IPS DF 4.7 (cell line): ENCODE results near the gene MEF2A.

Experiments
- DNase-seq: peaks from one replicate; pipeline ENCODE4 v3.0.0-alpha.2; 2013; ENCODE audit warnings: low spot score; ENCODE audit errors: extremely low read depth

Gene MEF2A

GRCh38 chr15:99605490-99605931 lies 39.7 kb downstream of the MEF2A start:
- DNase-seq, result no peak

DNA sequence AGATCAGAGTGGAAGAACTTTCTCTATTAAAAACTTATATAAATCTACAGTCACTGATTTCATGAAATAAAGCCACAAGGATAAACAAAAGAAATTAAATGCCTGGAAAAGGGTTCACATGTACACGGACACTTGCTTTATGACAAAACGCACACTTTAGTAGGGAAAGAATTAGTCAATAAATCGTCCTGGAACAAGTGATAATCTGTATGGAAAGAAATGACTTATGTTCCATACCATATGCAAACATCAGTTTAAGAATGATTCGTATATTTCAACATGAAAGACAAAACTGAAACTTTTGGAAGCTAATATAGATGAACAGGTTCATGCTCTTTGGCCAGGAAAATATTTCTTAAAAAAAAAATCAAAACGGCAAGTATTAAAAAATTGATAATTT lies 40.2 kb downstream of the MEF2A start:
- DNase-seq, result no peak

DNA sequence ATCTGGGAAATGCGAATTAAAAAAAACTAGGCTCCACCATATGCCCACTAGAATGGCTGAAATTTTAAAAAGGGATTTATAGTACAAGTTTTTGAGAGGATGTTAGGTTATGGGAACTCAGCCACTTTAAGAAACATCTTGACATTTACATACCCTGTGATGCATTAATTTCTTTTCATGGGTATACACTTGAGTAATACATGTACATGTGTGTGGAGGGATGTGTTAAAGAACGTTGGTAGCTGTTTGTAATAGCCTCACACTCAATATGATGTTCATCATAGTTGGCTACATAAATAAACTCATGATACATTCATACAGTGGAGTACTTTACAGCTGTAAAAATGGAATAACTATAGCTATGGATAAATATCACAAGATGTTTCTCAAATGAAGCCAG lies 40.9 kb downstream of the MEF2A start:
- no peak for DNase-seq

- no peak for DNase-seq
These were observed 47.7 kb downstream of the MEF2A start for GRCh38 chr15:99613481-99613880.

- no peak for DNase-seq
These were observed 48.3 kb downstream of the MEF2A start for GRCh38 chr15:99613887-99614647.

DNA sequence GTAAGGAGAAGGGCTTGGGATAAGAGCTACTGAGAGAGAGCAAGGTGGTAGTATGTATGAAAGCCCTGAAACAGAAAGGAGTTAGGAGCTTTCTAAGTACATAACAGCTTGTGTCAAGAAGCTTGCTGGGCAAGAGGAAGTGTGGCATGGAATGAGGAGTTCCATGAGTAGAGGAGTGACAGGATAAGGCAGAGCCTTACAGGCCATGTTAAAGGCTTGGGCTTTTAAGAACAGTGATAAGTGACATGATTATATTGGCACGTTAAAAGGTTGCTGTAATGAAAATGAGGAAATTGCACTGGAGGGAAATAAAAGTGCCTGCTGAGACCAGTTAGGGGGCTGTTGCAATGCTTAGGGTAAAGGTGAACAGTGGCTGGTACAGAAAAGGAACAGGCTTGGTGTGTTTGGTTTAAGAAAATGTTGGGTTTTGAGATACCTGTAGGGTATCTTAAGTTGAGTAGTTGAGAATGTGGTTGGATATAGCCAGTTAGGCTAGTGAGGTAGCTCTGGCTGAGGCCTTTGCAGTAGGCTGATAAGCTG lies 49.0 kb downstream of the MEF2A start:
- no peak for DNase-seq

- DNase-seq, result no peak
These were observed 49.7 kb downstream of the MEF2A start for GRCh38 chr15:99615460-99615859.

DNA sequence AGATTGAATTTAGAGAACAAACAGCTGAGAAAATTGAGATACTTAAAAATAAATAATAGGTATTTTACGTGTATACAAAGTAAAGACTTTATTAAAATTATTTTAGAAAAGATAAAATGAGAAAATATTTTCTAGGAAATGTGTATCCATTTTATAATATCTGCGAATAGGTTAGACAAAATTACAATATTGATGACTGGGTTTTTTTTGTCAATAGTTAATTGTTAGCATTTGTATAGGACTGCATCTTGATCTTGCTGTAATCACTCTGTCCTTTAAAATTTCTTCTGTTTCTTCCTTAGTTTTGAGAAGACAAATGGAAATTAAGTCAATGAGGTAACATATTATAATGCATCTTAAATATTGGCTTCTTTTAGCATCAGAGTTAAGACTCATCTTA lies 50.3 kb downstream of the MEF2A start:
- DNase-seq, result no peak

- no peak for DNase-seq
These were observed 51.1 kb downstream of the MEF2A start for GRCh38 chr15:99616773-99617342.

- no peak for DNase-seq
These were observed 53.2 kb downstream of the MEF2A start for GRCh38 chr15:99618941-99619411.

- DNase-seq, result no peak
These were observed 53.9 kb downstream of the MEF2A start for GRCh38 chr15:99619712-99620111.

GRCh38 chr15:99620178-99620577 lies 54.4 kb downstream of the MEF2A start:
- no peak for DNase-seq

GRCh38 chr15:99621767-99622166 lies 56.0 kb downstream of the MEF2A start:
- no peak for DNase-seq

DNA sequence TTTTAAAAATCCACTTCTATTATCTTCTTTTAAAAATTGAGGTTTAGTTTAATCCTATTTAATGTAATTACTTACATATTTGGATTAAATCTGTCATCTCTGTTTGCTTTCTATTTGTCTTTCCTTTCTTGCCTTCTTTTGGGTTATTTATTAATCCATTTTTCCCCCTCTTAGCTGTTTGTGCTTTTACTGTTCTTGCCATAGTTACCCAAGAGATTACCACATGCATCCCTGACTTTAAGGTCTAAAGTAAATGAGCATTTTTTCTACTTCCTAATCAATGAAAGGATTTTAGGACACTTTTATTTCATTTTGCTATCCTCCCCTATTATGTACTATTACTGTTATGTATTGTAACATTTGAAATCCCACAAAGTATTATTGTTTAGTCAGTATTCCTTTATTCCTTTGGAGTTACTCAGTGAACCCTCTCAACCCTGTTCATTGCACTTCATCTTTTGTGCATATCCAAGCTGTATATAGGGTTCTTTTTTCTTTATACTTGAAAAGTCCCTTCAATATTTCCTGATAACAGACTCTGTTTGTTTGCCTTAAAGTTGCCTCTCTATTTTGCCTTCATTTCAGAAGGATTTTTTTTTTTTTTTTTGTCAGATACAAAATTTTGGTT lies 62.7 kb downstream of the MEF2A start:
- no peak for DNase-seq

- no peak for DNase-seq
These were observed 64.9 kb downstream of the MEF2A start for GRCh38 chr15:99630607-99631131.

DNA sequence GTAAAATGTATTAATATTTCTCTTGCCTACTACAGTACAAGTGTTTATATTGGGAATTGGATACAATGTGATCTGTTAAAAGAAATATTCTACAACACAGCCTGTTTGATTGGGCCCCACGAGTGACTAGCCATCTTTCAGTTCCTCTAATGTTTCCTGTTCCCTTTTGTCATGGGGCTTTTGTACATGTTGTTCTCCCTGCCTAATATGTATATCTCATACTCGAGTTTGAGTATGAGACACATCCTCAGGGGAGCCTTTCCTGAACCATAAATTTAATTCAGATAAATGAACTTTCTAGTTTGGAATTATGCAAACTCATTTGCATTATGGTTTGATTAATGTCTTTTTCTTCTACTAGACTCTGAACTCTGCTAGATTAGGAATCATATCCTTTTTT lies 65.5 kb downstream of the MEF2A start:
- DNase-seq, result no peak

- no peak for DNase-seq
These were observed 66.7 kb downstream of the MEF2A start for GRCh38 chr15:99632521-99632920.

DNA sequence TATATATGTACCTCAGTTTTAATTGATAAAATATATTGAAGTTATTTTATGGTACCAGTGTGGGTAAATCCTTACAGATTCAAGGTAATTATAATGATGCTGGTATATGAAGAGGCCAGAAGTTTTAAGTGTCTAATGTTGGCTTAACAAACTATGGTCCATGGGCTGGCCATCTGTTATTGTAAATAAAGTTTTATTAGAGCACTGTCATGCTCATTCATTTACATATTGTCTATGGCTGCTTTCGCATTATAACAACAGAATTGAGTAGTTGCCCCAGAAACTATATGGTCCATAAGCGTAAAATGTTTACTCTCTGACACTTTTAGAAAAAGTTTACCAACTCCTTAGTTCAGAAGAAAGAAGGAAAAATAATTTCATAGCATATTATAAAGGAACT lies 67.9 kb downstream of the MEF2A start:
- no peak for DNase-seq

- no peak for DNase-seq
These were observed 68.8 kb downstream of the MEF2A start for GRCh38 chr15:99634576-99634975.

GRCh38 chr15:99635145-99635544 lies 69.4 kb downstream of the MEF2A start:
- DNase-seq, result no peak

GRCh38 chr15:99635794-99636193 lies 70.0 kb downstream of the MEF2A start:
- no peak for DNase-seq

- DNase-seq, result no peak
These were observed 79.2 kb downstream of the MEF2A start for GRCh38 chr15:99644913-99645542.
